Ovary (tissue), 9 donors: ENCODE results near the gene SIDT2. TPM values are rescaled to one million over a fixed set of nuclear protein-coding genes. Genes with fewer than 3 reads are reported as not detected.

Experiments
- DNase-seq, 5 donors: peaks; one replicate each; pipeline ENCODE4 v3.0.0-alpha.2; 2019 to 2020
- H3K27ac ChIP-seq, 2 donors: fragments of 200-600 bp; one replicate each; pipeline versions ENCODE4 v1.5.1 to v1.8.0; 2019 to 2022
- H3K27me3 ChIP-seq: fragments of 200-600 bp; one replicate; pipeline ENCODE4 v1.8.0; 2022
- H3K36me3 ChIP-seq: fragments of 200-600 bp; sonication (generic); one replicate; pipeline ENCODE4 v1.5.1; 2019
- H3K4me1 ChIP-seq: one replicate; pipeline ENCODE4 v1.8.1; 2013; ENCODE audit warnings: mild to moderate bottlenecking, moderate library complexity; ENCODE audit not compliant: insufficient read depth
- H3K4me3 ChIP-seq: fragments of 200-600 bp; sonication (generic); one replicate; pipeline ENCODE4 v1.5.1; 2017
- H3K9me3 ChIP-seq, 2 donors: fragments of 200-600 bp in 1 of 2; sonication (generic) in 1 of 2; one replicate each; pipeline versions ENCODE4 v1.5.1 to v1.8.1; 2013 to 2019; ENCODE audit warnings: mild to moderate bottlenecking in 1 of 2, moderate library complexity in 1 of 2
- CTCF ChIP-seq, 3 donors: fragments of 450-650 bp in 2 of 3; fragments of 200-600 bp in 1 of 3; IDR thresholded peaks; one replicate each; pipeline versions ENCODE4 v1.5.1 to v1.8.0; 2016 to 2022; ENCODE audit warnings: antibody characterized with exemption in 3 of 3, mild to moderate bottlenecking in 1 of 3
- EP300 ChIP-seq: sonication (generic); formaldehyde crosslinking; IDR thresholded peaks from one replicate; pipeline ENCODE4 v1.6.1; 2017; ENCODE audit warnings: antibody characterized with exemption
- POLR2A ChIP-seq: fragments of 450-650 bp; IDR thresholded peaks from one replicate; pipeline ENCODE4 v1.6.1; 2017; ENCODE audit warnings: antibody characterized with exemption, mild to moderate bottlenecking, moderate library complexity
- WGBS, 3 donors: extraction: QIAGEN DNeasy Blood & Tissue Kit in 1 of 3; methylation state at CpG; one replicate each; pipeline versions ENCODE4 v1.1.5 to v1.1.7; 2013 to 2017; 5-methylcytosine and 5-hydroxymethylcytosine counted together
- intact Hi-C, 4 donors: fragments of 100-400 bp; cut with DNase I; formaldehyde crosslinking; loops; one replicate each; pipeline versions ENCODE4 v1.11.0 to v1.15.1; 2022 to 2023
- polyA plus RNA-seq, 2 donors: library from polyadenylated mRNA; stranded (reverse); fragments of 200-250 nt in 1 of 2; fragments of 350-450 nt in 1 of 2; fragmentation: Illumina TruSeq in 1 of 2; extraction: RNeasy Lipid Tissue Mini Kit (QIAGEN cat#74804) in 1 of 2; gene quantifications; one replicate each; pipeline ENCODE4 v1.2.3, GENCODE V29; 2013 to 2014
- total RNA-seq, 7 donors: library from RNA; depleted of rRNA in 2 of 7; stranded (reverse); fragments of >200 nt in 2 of 7; fragmentation: NEBNext Ultra II Directional in 3 of 7; extraction: Animal tissue kit (Norgen Biotek cat#: 25700) in 3 of 7; gene quantifications; one replicate each; pipeline versions ENCODE4 v1.1.0 to v1.2.4, GENCODE V29; 2016 to 2023
- donor health status: DM: no; HTN: no; CAD: no; lungs with moderate emphysema.
- donor health status: DM: no; HTN: no; CAD: no.
- donor health status: Bipolar disorder and iron deficiency.
- donor health status: DM: yes; HTN: yes; CAD: no.
- donor health status: DM: no; HTN: no; CAD: no.
- donor health status: DM: yes; HTN: yes; CAD: no.

The SIDT2 gene
- total and polyA plus RNA-seq, 9 donors = 36.5 to 141 (median 73.7) TPM

GRCh38 chr11:117187799-117188481 is 9.4 kb downstream of the SIDT2 start:
- H3K4me3 ChIP-seq = no peak overlapping the region
- H3K9me3 ChIP-seq = no peaks in the 10 kb centered on the region
- no peak for TF ChIP-seq EP300
- TF ChIP-seq POLR2A = no peak
- no peak for TF ChIP-seq CTCF (IDR thresholded peaks at IDR 0.05)
- no peaks in the 10 kb centered on the region for H3K36me3 ChIP-seq
- 72 to 87% (median 76%) methylated on average over 16 of the region's 16 CpGs for WGBS, 3 donors
- peak overlapping the region; percentile 59 to 72 for H3K27ac ChIP-seq
- peaks cover 19% of the 10 kb centered on the region for H3K4me1 ChIP-seq
- peak in 4 of 5 donors; percentile 23 to 44 (median 34) for DNase-seq
- intact Hi-C loops = loop anchor here in 1 of 4 donors (5.0 kb wide), 1 partner anchor 34 kb away; no protein-coding TSS in a partner anchor
- H3K27me3 ChIP-seq = no peaks in the 10 kb centered on the region

GRCh38 chr11:117188620-117189081 is 10.1 kb downstream of the SIDT2 start:
- no peaks in the 10 kb centered on the region for H3K36me3 ChIP-seq
- H3K27me3 ChIP-seq = no peaks in the 10 kb centered on the region
- 78 to 85% (median 80%) methylated on average over 20 of the region's 20 CpGs for WGBS, 3 donors
- H3K9me3 ChIP-seq = no peaks in the 10 kb centered on the region
- H3K4me1 ChIP-seq = peaks cover 19% of the 10 kb centered on the region
- H3K4me3 ChIP-seq = no peak overlapping the region
- peak in 2 of 5 donors; percentile 28 to 41 for DNase-seq
- intact Hi-C loops = loop anchor here in 1 of 4 donors (5.0 kb wide), 1 partner anchor 34 kb away; no protein-coding TSS in a partner anchor
- no peak overlapping the region for H3K27ac ChIP-seq
- TF ChIP-seq CTCF (IDR thresholded peaks at IDR 0.05) (no peak), EP300 (no peak), POLR2A (no peak)

- H3K27ac ChIP-seq = no peak overlapping the region
These were observed 10.8 kb downstream of the SIDT2 start for GRCh38 chr11:117189191-117189940.

More at GRCh38 chr11:117189191-117189940, 10.8 kb downstream of the SIDT2 start:
- DNase-seq = peak in 3 of 5 donors; percentile 14 to 31 (median 22)
- H3K9me3 ChIP-seq = no peaks in the 10 kb centered on the region
- H3K27me3 ChIP-seq = no peaks in the 10 kb centered on the region
- TF ChIP-seq EP300 = no peak
- no peak for TF ChIP-seq CTCF (IDR thresholded peaks at IDR 0.05)
- no peak for TF ChIP-seq POLR2A
- 91 to 92% (median 92%) methylated on average over 22 of the region's 22 CpGs for whole genome bisulfite sequencing, 3 donors
- H3K4me1 ChIP-seq = peaks cover 19% of the 10 kb centered on the region
- H3K36me3 ChIP-seq = no peaks in the 10 kb centered on the region
- intact Hi-C loops = loop anchor here in 1 of 4 donors (5.0 kb wide), 1 partner anchor 33 kb away; no protein-coding TSS in a partner anchor
- no peak overlapping the region for H3K4me3 ChIP-seq
